SK-N-SH (cell line): Measurements from ENCODE around the gene NLGN1. TPM values are rescaled to one million over a fixed set of nuclear protein-coding genes. Genes with fewer than 3 reads are reported as not detected.

ENCODE experiments used
- CTCF ChIA-PET: fragments of 300-600, 350-600 bp; formaldehyde crosslinking; extraction: SDS; loops from one replicate; lab custom pipeline; 2021; lab: Yijun Ruan, JAX
- POLR2A ChIA-PET: fragments of 350-600 bp; sonication (Branson Sonifier 250); formaldehyde crosslinking; extraction: SDS; loops from one replicate; lab custom pipeline; 2020; ENCODE audit warnings: antibody characterized with exemption, inconsistent platforms; lab: Yijun Ruan, JAX
- DNase-seq: peaks from one replicate; pipeline ENCODE4 v3.0.0; 2012
- H2AFZ ChIP-seq: fragments of 200-600 bp; sonication (generic); 2 replicates; pipeline ENCODE4 v1.8.1; 2016; ENCODE audit warnings: antibody characterized with exemption, mild to moderate bottlenecking, low read depth
- H3F3A ChIP-seq: fragments of 200-600 bp; sonication (generic); replicated peaks from 2 replicates; pipeline ENCODE3; 2016; ENCODE audit warnings: antibody characterized with exemption, mild to moderate bottlenecking; ENCODE audit not compliant: insufficient read depth
- H3K27ac ChIP-seq, 2 experiments: fragments of 200-500 bp in 1 of 2; fragments of 200-600 bp in 1 of 2; sonication (Bioruptor generic) in 1 of 2; sonication (generic), shearing (Covaris generic) in 1 of 2; 2 replicates each; pipeline versions ENCODE4 v1.5.1 to v1.6.1; 2014 to 2016; ENCODE audit warnings: low read depth in 2 of 2, inconsistent platforms in 1 of 2, low read length in 1 of 2, mild to moderate bottlenecking in 1 of 2, mixed read lengths in 1 of 2
- H3K27me3 ChIP-seq: fragments of 200-600 bp; sonication (generic), shearing (Covaris generic); 2 replicates; pipeline ENCODE4 v1.6.1; 2016; ENCODE audit warnings: mixed run types; ENCODE audit not compliant: insufficient read depth
- H3K36me3 ChIP-seq, 2 experiments: fragments of 200-500 bp in 1 of 2; fragments of 200-600 bp in 1 of 2; sonication (Bioruptor generic) in 1 of 2; sonication (generic) in 1 of 2; replicated peaks in 1 of 2; 2 replicates each; pipeline versions ENCODE3 to v1.5.1; 2014 to 2016; ENCODE audit warnings: low read length in 1 of 2, mild to moderate bottlenecking in 1 of 2; ENCODE audit not compliant: insufficient read depth in 2 of 2, control insufficient read depth in 1 of 2
- H3K4me1 ChIP-seq, 2 experiments: fragments of 200-500 bp in 1 of 2; fragments of 200-600 bp in 1 of 2; sonication (Bioruptor generic) in 1 of 2; sonication (generic), shearing (Covaris generic) in 1 of 2; 2 replicates each; pipeline versions ENCODE4 v1.5.1 to v1.6.1; 2014 to 2016; ENCODE audit warnings: low read depth in 1 of 2, low read length in 1 of 2, mixed run types in 1 of 2; ENCODE audit not compliant: insufficient read depth in 2 of 2, control insufficient read depth in 1 of 2
- H3K4me2 ChIP-seq: fragments of 200-600 bp; sonication (generic), shearing (Covaris generic); 2 replicates; pipeline ENCODE4 v1.6.1; 2017; ENCODE audit warnings: mixed run types
- H3K4me3 ChIP-seq, 2 experiments: fragments of 200-500 bp in 1 of 2; fragments of 200-600 bp in 1 of 2; sonication (Bioruptor generic) in 1 of 2; sonication (generic), shearing (Covaris generic) in 1 of 2; 2 replicates each; pipeline versions ENCODE4 v1.5.1 to v1.8.1; 2014 to 2016; ENCODE audit warnings: low read depth in 2 of 2, inconsistent platforms in 1 of 2, low read length in 1 of 2, mild to moderate bottlenecking in 1 of 2, mixed read lengths in 1 of 2, moderate library complexity in 1 of 2
- H3K79me2 ChIP-seq: fragments of 200-600 bp; sonication (generic); 2 replicates; pipeline ENCODE4 v1.8.1; 2017; ENCODE audit warnings: mild to moderate bottlenecking; ENCODE audit not compliant: insufficient read depth
- H3K9ac ChIP-seq: fragments of 200-600 bp; sonication (generic); 2 replicates; pipeline ENCODE4 v1.6.1; 2017; ENCODE audit warnings: mixed run types
- H3K9me2 ChIP-seq: fragments of 200-600 bp; sonication (generic); 2 replicates; pipeline ENCODE4 v1.6.1; 2017; ENCODE audit warnings: mixed run types
- H3K9me3 ChIP-seq: fragments of 200-600 bp; sonication (generic); 2 replicates; pipeline ENCODE4 v1.6.1; 2017; ENCODE audit warnings: mixed run types, mild to moderate bottlenecking, moderate library complexity
- H4K20me1 ChIP-seq: fragments of 200-600 bp; sonication (generic); 2 replicates; pipeline ENCODE4 v1.6.1; 2017; ENCODE audit warnings: mild to moderate bottlenecking, mixed run types; ENCODE audit not compliant: insufficient read depth
- CTCF ChIP-seq: fragments of 200-600 bp; sonication (generic); IDR thresholded peaks from 2 replicates; pipeline ENCODE4 v1.6.1; 2017; ENCODE audit warnings: antibody characterized with exemption, mild to moderate bottlenecking, moderate library complexity
- FOSL2 ChIP-seq: IDR thresholded peaks from 2 replicates; pipeline ENCODE4 v1.4.0; 2012; ENCODE audit warnings: low read depth, mild to moderate bottlenecking, moderate library complexity, borderline replicate concordance
- GATA2 ChIP-seq: sonication (generic); formaldehyde crosslinking; IDR thresholded peaks from 2 replicates; pipeline ENCODE4 v1.5.0; 2020; ENCODE audit warnings: mild to moderate bottlenecking, missing genetic modification reagents
- IRF3 ChIP-seq: fragments of 150-350 bp; IDR thresholded peaks from 2 replicates; pipeline ENCODE4 v1.6.1; 2016; ENCODE audit warnings: mild to moderate bottlenecking, low read depth, low read length
- JUND ChIP-seq: IDR thresholded peaks from 2 replicates; pipeline ENCODE4 v1.4.0; 2012
- MAX ChIP-seq: IDR thresholded peaks from 2 replicates; pipeline ENCODE4 v1.4.0; 2012; ENCODE audit warnings: low read depth
- MXI1 ChIP-seq: IDR thresholded peaks from 2 replicates; pipeline ENCODE4 v1.6.1; 2012; ENCODE audit warnings: mild to moderate bottlenecking, low read depth, low read length, improper control_type of control experiment
- PBX3 ChIP-seq: IDR thresholded peaks from 2 replicates; pipeline ENCODE4; 2012
- RFX5 ChIP-seq: IDR thresholded peaks from 2 replicates; pipeline ENCODE4 v1.6.1; 2012; ENCODE audit warnings: mild to moderate bottlenecking, improper control_type of control experiment, low read length
- SMC3 ChIP-seq: IDR thresholded peaks from 2 replicates; pipeline ENCODE4 v1.6.1; 2012; ENCODE audit warnings: low read depth, low read length, improper control_type of control experiment
- TAF1 ChIP-seq: IDR thresholded peaks from 2 replicates; pipeline ENCODE4 v1.6.1; 2012; ENCODE audit warnings: low read depth, mild to moderate bottlenecking, low read length, moderate library complexity, borderline replicate concordance
- TCF12 ChIP-seq: IDR thresholded peaks from 2 replicates; pipeline ENCODE4 v1.4.0; 2012
- TEAD4 ChIP-seq: IDR thresholded peaks from 2 replicates; pipeline ENCODE4 v1.4.0; 2012; ENCODE audit warnings: mild to moderate bottlenecking, borderline replicate concordance; ENCODE audit not compliant: insufficient read depth
- YY1 ChIP-seq: IDR thresholded peaks from 2 replicates; pipeline ENCODE4 v1.4.0; 2012; ENCODE audit warnings: low read depth, mild to moderate bottlenecking
- ZBTB33 ChIP-seq: IDR thresholded peaks from 2 replicates; pipeline ENCODE4 v1.4.0; 2012; ENCODE audit warnings: low read depth, borderline replicate concordance
- WGBS: methylation state at CpG from one replicate; pipeline ENCODE4 v1.1.6; 2017; ENCODE audit warnings: low lambda C conversion rate; 5-methylcytosine and 5-hydroxymethylcytosine counted together
- polyA plus RNA-seq, 3 experiments: library from polyadenylated mRNA; depleted of rRNA; stranded (reverse); fragments of >200 nt; gene quantifications; 2 replicates each; pipeline ENCODE4 v1.2.3, GENCODE V29; 2012

The NLGN1 gene
- polyA plus RNA-seq, 1 of the 3 experiments (the other 2 are of a cell fraction): 1.5 TPM

- H3K4me1 ChIP-seq: no peaks in the 10 kb centered on the region; a peak in 2 of 4 replicates
- WGBS: 92% methylated on average over 4 of the region's 4 CpGs
- no peak overlapping the region for H3K9ac ChIP-seq
- CTCF ChIA-PET: no interaction called here
- no peak for TF ChIP-seq PBX3
- no peak for TF ChIP-seq JUND
- TF ChIP-seq RFX5: no peak
- no peak for TF ChIP-seq FOSL2
- no peak for TF ChIP-seq GATA2 (CRISPR knock-in tag)
- TF ChIP-seq YY1: no peak
- no peak for TF ChIP-seq TAF1
- no peak for TF ChIP-seq CTCF
- no peak for TF ChIP-seq TCF12
- no peak for TF ChIP-seq TEAD4
- TF ChIP-seq IRF3: no peak
- TF ChIP-seq SMC3: no peak
- no peak for TF ChIP-seq ZBTB33
- no peak for TF ChIP-seq MAX
- no peak for TF ChIP-seq MXI1
- TF ChIP-seq, all 33 proteins: peak for 0
- Histone ChIP-seq H3K79me2 (no peaks in the 10 kb centered on the region), H2AFZ (no peak overlapping the region), H3K9me2 (no peaks in the 10 kb centered on the region), H3K4me3 (no peak overlapping the region), H4K20me1 (no peaks in the 10 kb centered on the region), H3K27me3 (no peaks in the 10 kb centered on the region), H3K4me2 (no peak overlapping the region), H3K27ac (no peak overlapping the region), H3K9me3 (no peaks in the 10 kb centered on the region), H3K36me3 (no peaks in the 10 kb centered on the region), H3F3A (no peaks in the 10 kb centered on the region)
- POLR2A ChIA-PET: no interaction called here
- no peak for DNase-seq
Observed at GRCh38 chr3:173688216-173688842, 290.8 kb downstream of the NLGN1 start.
